Activated CD4-positive, CD25-positive, alpha-beta regulatory T cell treated with anti-CD3 and anti-CD28 coated beads, Interleukin-2, amount 50 U/mL, for 16 hours (primary cell): Measurements from ENCODE around the gene PCDH9.
"Not testable (repeated sequence)": the region's sequence is repeated elsewhere in the genome, so short reads cannot be mapped to it uniquely, and the experiment has no call there.

Experiments used
- DNase-seq: peaks from one replicate; pipeline ENCODE4 v3.0.0-alpha.2; 2020; ENCODE audit warnings: low read depth, low spot score

The PCDH9 gene

GRCh38 chr13:66660468-66660813 is 569.7 kb downstream of the PCDH9 start:
- DNase-seq = no peak

- DNase-seq = no peak
Observed at GRCh38 chr13:66659701-66660467, 570.3 kb downstream of the PCDH9 start.

GRCh38 chr13:66659286-66659685 is 570.9 kb downstream of the PCDH9 start:
- DNase-seq = no peak

- no peak for DNase-seq
Observed at GRCh38 chr13:66657165-66657881, 572.8 kb downstream of the PCDH9 start.

GRCh38 chr13:66655847-66656454 is 574.2 kb downstream of the PCDH9 start:
- no peak for DNase-seq

GRCh38 chr13:66644855-66645460 is 585.2 kb downstream of the PCDH9 start:
- no peak for DNase-seq

- DNase-seq = no peak
Observed at GRCh38 chr13:66640231-66640630, 589.9 kb downstream of the PCDH9 start.

- no peak for DNase-seq
Observed at GRCh38 chr13:66639044-66639443, 591.1 kb downstream of the PCDH9 start.

GRCh38 chr13:66635526-66635925 is 594.6 kb downstream of the PCDH9 start:
- DNase-seq = no peak

GRCh38 chr13:66634384-66634783 is 595.8 kb downstream of the PCDH9 start:
- DNase-seq = no peak

- no peak for DNase-seq
Observed at GRCh38 chr13:66627512-66627911, 602.6 kb downstream of the PCDH9 start.

- no peak for DNase-seq
Observed at GRCh38 chr13:66624302-66624701, 605.8 kb downstream of the PCDH9 start.

GRCh38 chr13:66623129-66623820 is 606.9 kb downstream of the PCDH9 start:
- DNase-seq = no peak

- DNase-seq = not testable (repeated sequence)
Observed at GRCh38 chr13:66621906-66622447, 608.2 kb downstream of the PCDH9 start.

GRCh38 chr13:66618702-66619101 is 611.4 kb downstream of the PCDH9 start:
- no peak for DNase-seq

GRCh38 chr13:66617786-66618185 is 612.4 kb downstream of the PCDH9 start:
- DNase-seq = no peak

- DNase-seq = no peak
Observed at GRCh38 chr13:66612983-66613382, 617.2 kb downstream of the PCDH9 start.

- DNase-seq = no peak
Observed at GRCh38 chr13:66586489-66586888, 643.6 kb downstream of the PCDH9 start.

- no peak for DNase-seq
Observed at GRCh38 chr13:66585669-66586203, 644.4 kb downstream of the PCDH9 start.

GRCh38 chr13:66581675-66582074 is 648.5 kb downstream of the PCDH9 start:
- DNase-seq = no peak

- no peak for DNase-seq
Observed at GRCh38 chr13:66578305-66578704, 651.8 kb downstream of the PCDH9 start.
